K562 (cell line): ENCODE data around the gene RAI1. TPM values are rescaled to one million over a fixed set of nuclear protein-coding genes. Genes with fewer than 3 reads are reported as not detected.
A peak's percentile ranks its signal among the peaks of the same experiment; 100 is the strongest.

Experiments used
- ATAC-seq: fragments of 200-7000 bp; cut with Tn5 transposase; 3 replicates; pipeline ENCODE4 v1.9.1; 2020; ENCODE audit warnings: moderate library complexity
- BruUV-seq: library from RNA; stranded (reverse); fragments of 400-500 nt; replicated peaks from 2 replicates; lab custom pipeline; 2021; lab: Mats Ljungman, UMichigan
- CTCF ChIA-PET: fragments of 300-600 bp; formaldehyde crosslinking; extraction: SDS; loops from one replicate; lab custom pipeline; 2021; ENCODE audit warnings: low intra/inter-chr PET ratio; lab: Yijun Ruan, JAX
- POLR2A ChIA-PET: fragments of 300-600, 350-650 bp; sonication (Branson Sonifier 250); formaldehyde crosslinking; extraction: SDS; loops from one replicate; lab custom pipeline; 2021; ENCODE audit warnings: antibody characterized with exemption, inconsistent platforms; lab: Yijun Ruan, JAX
- DNase-seq, 4 experiments: peaks; one replicate each; pipeline versions ENCODE4 v3.0.0 to v3.0.0-alpha.2; 2011 to 2018; ENCODE audit warnings: low spot score in 3 of 4, mixed read lengths in 3 of 4; ENCODE audit errors: extremely low read depth in 1 of 4
- FAIRE-seq: peaks from 2 replicates; lab custom pipeline; 2011; peaks lifted over from hg19 to GRCh38; lab: Jason Lieb, UNC
- H2AFZ ChIP-seq: 2 replicates; pipeline ENCODE4 v1.6.0; 2011; ENCODE audit warnings: low read depth, low read length, control low read depth, inconsistent platforms
- H3K27ac ChIP-seq: fragments of 200-600 bp; 3 replicates; pipeline ENCODE4 v1.8.0; 2011; ENCODE audit warnings: low read depth, mild to moderate bottlenecking, control low read depth, inconsistent platforms, low read length, moderate library complexity, mixed read lengths; ENCODE audit errors: extremely low read depth
- H3K27me3 ChIP-seq, 2 experiments: fragments of 300-600 bp in 1 of 2; 2 replicates in 1 of 2; 3 replicates in 1 of 2; pipeline versions ENCODE4 v1.6.0 to v1.8.0; 2011; ENCODE audit warnings: inconsistent platforms in 2 of 2, low read length in 2 of 2, mild to moderate bottlenecking in 1 of 2, mixed read lengths in 1 of 2, moderate library complexity in 1 of 2; ENCODE audit not compliant: control insufficient read depth in 2 of 2, insufficient read depth in 2 of 2
- H3K36me3 ChIP-seq: fragments of 300-600 bp; 3 replicates; pipeline ENCODE4 v1.8.0; 2011; ENCODE audit warnings: mild to moderate bottlenecking, low read length, inconsistent platforms; ENCODE audit not compliant: control insufficient read depth, insufficient read depth
- H3K4me1 ChIP-seq, 2 experiments: fragments of 200-600 bp in 1 of 2; replicated peaks in 1 of 2; 2 replicates in 1 of 2; 3 replicates in 1 of 2; pipeline versions ENCODE4 v1.5.1 to v1.8.0; 2011; ENCODE audit warnings: inconsistent platforms in 2 of 2, low read length in 2 of 2, mild to moderate bottlenecking in 1 of 2, mixed read lengths in 1 of 2, moderate library complexity in 1 of 2; ENCODE audit not compliant: control insufficient read depth in 2 of 2, insufficient read depth in 2 of 2
- H3K4me2 ChIP-seq: 2 replicates; pipeline ENCODE4 v1.6.1; 2011; ENCODE audit warnings: low read length, control low read depth, inconsistent platforms, mixed read lengths; ENCODE audit not compliant: insufficient read depth
- H3K4me3 ChIP-seq: fragments of 200-600 bp; sonication (generic), shearing (Covaris generic); 2 replicates; pipeline ENCODE4 v1.5.1; 2016; ENCODE audit warnings: control low read depth, inconsistent platforms
- H3K79me2 ChIP-seq: fragments of 200-600 bp; 3 replicates; pipeline ENCODE4 v1.8.0; 2011; ENCODE audit warnings: low read length, inconsistent platforms; ENCODE audit not compliant: control insufficient read depth, insufficient read depth
- H3K9ac ChIP-seq, 2 experiments: 2 replicates each; pipeline versions ENCODE4 v1.6.0 to v1.6.1; 2011; ENCODE audit warnings: low read depth in 2 of 2, low read length in 2 of 2, control low read depth in 1 of 2, inconsistent platforms in 1 of 2, mild to moderate bottlenecking in 1 of 2, mixed read lengths in 1 of 2; ENCODE audit not compliant: insufficient read depth in 1 of 2
- H3K9me1 ChIP-seq: one replicate; pipeline ENCODE4 v1.6.0; 2011; ENCODE audit warnings: inconsistent platforms, mild to moderate bottlenecking, low read length, moderate library complexity; ENCODE audit not compliant: control insufficient read depth, insufficient read depth
- H3K9me3 ChIP-seq: replicated peaks from 2 replicates; pipeline ENCODE4 v1.5.1; 2011; ENCODE audit warnings: low read depth, low read length, inconsistent platforms; ENCODE audit not compliant: control insufficient read depth, insufficient read depth
- H4K20me1 ChIP-seq: replicated peaks from 2 replicates; pipeline ENCODE4 v1.6.1; 2011; ENCODE audit warnings: low read length, inconsistent platforms, mixed read lengths; ENCODE audit not compliant: control insufficient read depth, insufficient read depth
- CCNT2 ChIP-seq: IDR thresholded peaks from 2 replicates; pipeline ENCODE4 v1.6.1; 2011; ENCODE audit warnings: borderline replicate concordance, low read depth, mild to moderate bottlenecking, moderate library complexity, mixed read lengths, low read length; ENCODE audit not compliant: insufficient read length; ENCODE audit errors: extremely low read depth
- RUNX1 ChIP-seq: sonication (generic); IDR thresholded peaks from 2 replicates; pipeline ENCODE4 v1.6.1; 2016; ENCODE audit warnings: antibody characterized with exemption, low read depth
- SRF ChIP-seq, 2 experiments: fragments of 250-450, 450-650 bp in 1 of 2; sonication (Bioruptor Pico) in 1 of 2; sonication (generic) in 1 of 2; formaldehyde crosslinking; IDR thresholded peaks; 2 replicates each; pipeline versions ENCODE4 v1.5.0 to v1.5.1; 2020 to 2022; ENCODE audit warnings: mild to moderate bottlenecking in 1 of 2, missing genetic modification reagents in 1 of 2
- TARDBP ChIP-seq: fragments of 450-650 bp; IDR thresholded peaks from 2 replicates; pipeline ENCODE4 v1.6.1; 2016
- WGBS: fragments of 100-300 bp; shearing (Covaris generic); methylation state at CpG from one replicate; pipeline ENCODE4 v1.1.6; 2016; ENCODE audit warnings: low coverage, mixed read lengths; ENCODE audit not compliant: insufficient coverage; ENCODE audit errors: missing lambda C conversion rate; 5-methylcytosine and 5-hydroxymethylcytosine counted together
- in situ Hi-C: fragments of 300-500 bp; cut with MboI; formaldehyde crosslinking; loops from 4 replicates; pipeline ENCODE4 v1.15.0; 2018; ENCODE audit warnings: inconsistent platforms, mixed read lengths
- intact Hi-C: fragments of 100-400 bp; cut with micrococcal nuclease; formaldehyde crosslinking; loops from 2 replicates; pipeline ENCODE4 v1.14.2; 2022
- polyA plus RNA-seq, 8 experiments: library from polyadenylated mRNA; depleted of rRNA in 4 of 8; stranded (reverse) in 5 of 8; unstranded in 3 of 8; fragments of >200 nt; fragmentation: Nextera tagmentation in 2 of 8; fragmentation: Illumina TruSeq in 1 of 8; extraction: Ambion mirVana in 2 of 8; extraction: Trizol in 1 of 8; gene quantifications; 2 replicates each; pipeline versions ENCODE4 v1.2.1 to v1.2.3, GENCODE V29; 2011 to 2014; ENCODE audit warnings: inconsistent platforms in 1 of 8, missing spikeins in 1 of 8
- total RNA-seq, 7 experiments: library from RNA; depleted of rRNA in 6 of 7; stranded (reverse); fragments of >200 nt in 6 of 7; fragmentation: Illumina TruSeq in 2 of 7; extraction: Trizol in 2 of 7; gene quantifications; 2 replicates each; pipeline versions ENCODE4 v1.2.1 to v1.2.3, GENCODE V29; 2011 to 2021; ENCODE audit warnings: low replicate concordance in 1 of 7

The RAI1 gene
- total and polyA plus RNA-seq, 9 of the 15 experiments (the other 6 are each of a cell fraction or from before 2014, with no cell fraction given) = 0.68 to 19.9 (median 5.5) TPM

- H3K79me2 ChIP-seq = no peaks in the 10 kb centered on the region
- TF ChIP-seq CCNT2 = no peak
- TF ChIP-seq, all 486 proteins: peak for 0
- Histone ChIP-seq H3K36me3 (peaks cover 2% of the 10 kb centered on the region; the same call in 1 of the 3 replicates), H3K27me3 (no peaks in the 10 kb centered on the region), H4K20me1 (no peaks in the 10 kb centered on the region), H3K9me1 (no peaks in the 10 kb centered on the region), H3K27ac (no peak overlapping the region), H3K4me1 (peaks cover 0 to 30% of the 10 kb centered on the region in 2 experiments; a peak in 2 of 5 replicates), H3K4me3 (no peak overlapping the region), H3K9ac (peak overlapping the region in 1 of 2 experiments; percentile 58; a peak in 1 of 4 replicates), H3K9me3 (no peaks in the 10 kb centered on the region), H3K4me2 (no peak overlapping the region), H2AFZ (no peak overlapping the region)
- no TSS peak for BruUV-seq
- WGBS = 83% methylated on average over 11 of the region's 20 CpGs
- ChIA-PET POLR2A (no interaction called here), CTCF (no interaction called here)
- FAIRE-seq (no peak), ATAC-seq (no peak), DNase-seq (no peak)
- in situ Hi-C loops = no loop called here
- intact Hi-C loops = no loop called here
These were observed 85.0 kb downstream of the RAI1 start for GRCh38 chr17:17766077-17766743.

- TF ChIP-seq TARDBP = no peak
- TF ChIP-seq SRF (CRISPR knock-in tag; IDR thresholded peaks at IDR 0.05) = no peak
- TF ChIP-seq RUNX1 = no peak
- no peak overlapping the region for H3K27ac ChIP-seq
- H3K4me3 ChIP-seq = no peak overlapping the region
- H3K4me1 ChIP-seq = peaks cover 0 to 30% of the 10 kb centered on the region in 2 experiments; a peak in 2 of 5 replicates
- BruUV-seq = no TSS peak
- intact Hi-C loops (no loop called here), in situ Hi-C loops (no loop called here)
- no peaks in the 10 kb centered on the region for H3K27me3 ChIP-seq
- H3K4me2 ChIP-seq = no peak overlapping the region
- FAIRE-seq (no peak), DNase-seq (no peak), ATAC-seq (no peak)
- WGBS = 96% methylated on average over 3 of the region's 4 CpGs
- peak overlapping the region in 1 of 2 experiments; percentile 58; a peak in 1 of 4 replicates for H3K9ac ChIP-seq
- CTCF ChIA-PET = no interaction called here
- H3K9me1 ChIP-seq = no peaks in the 10 kb centered on the region
- no peaks in the 10 kb centered on the region for H4K20me1 ChIP-seq
- no peaks in the 10 kb centered on the region for H3K79me2 ChIP-seq
- no peaks in the 10 kb centered on the region for H3K9me3 ChIP-seq
- POLR2A ChIA-PET = no interaction called here
- no peak overlapping the region for H2AFZ ChIP-seq
- peaks cover 2% of the 10 kb centered on the region; the same call in 1 of the 3 replicates for H3K36me3 ChIP-seq
These were observed 85.5 kb downstream of the RAI1 start for GRCh38 chr17:17766744-17767120.
